CD14-positive monocyte (primary cell): ENCODE measurements around the gene LENEP. TPM values are rescaled to one million over a fixed set of nuclear protein-coding genes. Genes with fewer than 3 reads are reported as not detected.

Experiments used
- DNase-seq, 3 donors: peaks; one replicate each; pipeline ENCODE4 v3.0.0-alpha.2; 2011 to 2022
- H2AFZ ChIP-seq: 2 replicates; pipeline ENCODE4 v1.6.0; 2012; ENCODE audit warnings: mild to moderate bottlenecking, low read depth, low read length, inconsistent platforms; ENCODE audit not compliant: insufficient read depth, poor library complexity, severe bottlenecking
- H3K27ac ChIP-seq, 2 donors: 1 replicate in 1 of 2; 2 replicates in 1 of 2; pipeline ENCODE4 v1.5.1; 2012 to 2013; ENCODE audit warnings: low read length in 2 of 2, control low read depth in 1 of 2, inconsistent platforms in 1 of 2, low read depth in 1 of 2, mild to moderate bottlenecking in 1 of 2
- H3K27me3 ChIP-seq, 2 donors: one replicate each; pipeline versions ENCODE4 v1.6.0 to v1.6.1; 2011 to 2013; ENCODE audit warnings: low read length in 2 of 2; ENCODE audit not compliant: control insufficient read depth in 2 of 2, insufficient read depth in 2 of 2
- H3K36me3 ChIP-seq, 2 donors: replicated peaks in 1 of 2; 1 replicate in 1 of 2; 2 replicates in 1 of 2; pipeline versions ENCODE4 v1.5.1 to v1.6.1; 2012 to 2013; ENCODE audit warnings: low read length in 2 of 2, control low read depth in 1 of 2, inconsistent platforms in 1 of 2, mild to moderate bottlenecking in 1 of 2; ENCODE audit not compliant: insufficient read depth in 2 of 2, control insufficient read depth in 1 of 2
- H3K4me1 ChIP-seq, 2 donors: 1 replicate in 1 of 2; 2 replicates in 1 of 2; pipeline versions ENCODE4 v1.5.1 to v1.6.1; 2012 to 2013; ENCODE audit warnings: low read length in 2 of 2, control low read depth in 1 of 2, inconsistent platforms in 1 of 2, mild to moderate bottlenecking in 1 of 2, moderate library complexity in 1 of 2; ENCODE audit not compliant: insufficient read depth in 2 of 2, control insufficient read depth in 1 of 2
- H3K4me2 ChIP-seq: replicated peaks from 2 replicates; pipeline ENCODE3; 2012; ENCODE audit warnings: low read length, moderate library complexity, mild to moderate bottlenecking; ENCODE audit not compliant: poor library complexity, severe bottlenecking; ENCODE audit errors: extremely low read depth
- H3K4me3 ChIP-seq, 3 experiments: fragments of 200-600 bp in 1 of 3; sonication (generic) in 1 of 3; replicated peaks in 1 of 3; 1 replicate in 2 of 3; 2 replicates in 1 of 3; pipeline ENCODE4 v1.5.1; 2011 to 2013; ENCODE audit warnings: low read length in 3 of 3, mild to moderate bottlenecking in 3 of 3, control low read depth in 2 of 3, low read depth in 2 of 3, inconsistent platforms in 1 of 3, moderate library complexity in 1 of 3
- H3K79me2 ChIP-seq: 2 replicates; pipeline ENCODE4 v1.6.0; 2012; ENCODE audit warnings: mild to moderate bottlenecking, control low read depth, inconsistent platforms, low read length, moderate library complexity; ENCODE audit not compliant: insufficient read depth
- H3K9ac ChIP-seq: 2 replicates; pipeline ENCODE4 v1.6.0; 2017; ENCODE audit warnings: low read length, mild to moderate bottlenecking; ENCODE audit not compliant: insufficient read depth, poor library complexity, severe bottlenecking
- H3K9me3 ChIP-seq, 2 donors: replicated peaks in 1 of 2; 1 replicate in 1 of 2; 2 replicates in 1 of 2; pipeline versions ENCODE4 v1.5.1 to v1.6.1; 2012 to 2013; ENCODE audit warnings: low read length in 2 of 2, control low read depth in 1 of 2; ENCODE audit not compliant: control insufficient read depth in 1 of 2, insufficient read depth in 1 of 2
- H4K20me1 ChIP-seq: 2 replicates; pipeline ENCODE4 v1.6.0; 2012; ENCODE audit warnings: mild to moderate bottlenecking, low read length, control low read depth, moderate library complexity; ENCODE audit not compliant: insufficient read depth
- H3K27ac Mint-ChIP-seq, 7 donors: one replicate each; pipeline ENCODE4 v1.8.0; 2020; ENCODE audit warnings: mild to moderate bottlenecking in 7 of 7, mixed read lengths in 7 of 7, moderate library complexity in 6 of 7, inconsistent platforms in 2 of 7
- H3K27me3 Mint-ChIP-seq, 3 donors: one replicate each; pipeline ENCODE4 v1.8.0; 2021 to 2022; ENCODE audit warnings: low read depth in 3 of 3, mild to moderate bottlenecking in 3 of 3, mixed read lengths in 3 of 3, moderate library complexity in 3 of 3, inconsistent platforms in 1 of 3
- H3K36me3 Mint-ChIP-seq, 2 donors: one replicate each; pipeline ENCODE4 v1.8.0; 2020; ENCODE audit warnings: mixed read lengths in 2 of 2, inconsistent platforms in 1 of 2, mild to moderate bottlenecking in 1 of 2
- H3K4me1 Mint-ChIP-seq: one replicate; pipeline ENCODE4 v1.8.0; 2020; ENCODE audit warnings: mild to moderate bottlenecking, mixed read lengths
- H3K4me3 Mint-ChIP-seq, 2 donors: one replicate each; pipeline ENCODE4 v1.8.0; 2020; ENCODE audit warnings: mild to moderate bottlenecking in 2 of 2, mixed read lengths in 2 of 2, moderate library complexity in 1 of 2
- H3K9me3 Mint-ChIP-seq, 7 donors: one replicate each; pipeline ENCODE4 v1.8.0; 2020 to 2022; ENCODE audit warnings: mixed read lengths in 7 of 7, mild to moderate bottlenecking in 6 of 7, moderate library complexity in 6 of 7, inconsistent platforms in 2 of 7
- WGBS: methylation state at CpG from one replicate; pipeline ENCODE4 v1.1.5; 2013; ENCODE audit warnings: missing lambda C conversion rate; ENCODE audit not compliant: insufficient coverage; 5-methylcytosine and 5-hydroxymethylcytosine counted together
- intact Hi-C, 2 donors: fragments of 100-400 bp; cut with micrococcal nuclease; formaldehyde crosslinking; loops; one replicate each; pipeline versions ENCODE4 v1.15.0 to v1.15.1; 2023
- polyA plus RNA-seq, 3 donors: library from polyadenylated mRNA; depleted of rRNA in 1 of 3; unstranded in 2 of 3; stranded (reverse) in 1 of 3; fragments of 300-500 nt in 2 of 3; fragments of >200 nt in 1 of 3; fragmentation: Illumina TruSeq in 2 of 3; gene quantifications; 1 replicate in 2 of 3; 2 replicates in 1 of 3; pipeline ENCODE4 v1.2.3, GENCODE V29; 2012 to 2021
- TF ChIP-seq, protein P1 (sequence below): fragments of 200-600 bp; IDR thresholded peaks from one replicate; pipeline ENCODE4 v1.8.0; 2022; ENCODE audit warnings: antibody characterized with exemption, mild to moderate bottlenecking

Gene LENEP
- polyA plus RNA-seq, 3 donors: not detected

DNA sequence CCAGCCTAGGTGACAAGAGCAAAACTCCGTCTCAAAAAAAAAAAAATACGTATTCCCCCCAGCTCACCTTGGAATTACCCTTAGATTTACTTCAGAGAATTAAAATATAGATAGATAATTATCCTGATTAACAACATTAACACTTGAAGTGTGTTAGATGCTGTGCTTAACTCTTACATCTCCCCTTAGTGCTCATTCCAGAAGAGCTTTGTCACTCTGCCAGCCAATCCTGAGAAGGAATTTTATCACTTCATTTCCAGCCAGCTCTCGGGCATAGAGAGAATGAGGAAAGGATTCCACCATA is 21.2 kb upstream of the LENEP start:
- TF ChIP-seq, protein P1, sequence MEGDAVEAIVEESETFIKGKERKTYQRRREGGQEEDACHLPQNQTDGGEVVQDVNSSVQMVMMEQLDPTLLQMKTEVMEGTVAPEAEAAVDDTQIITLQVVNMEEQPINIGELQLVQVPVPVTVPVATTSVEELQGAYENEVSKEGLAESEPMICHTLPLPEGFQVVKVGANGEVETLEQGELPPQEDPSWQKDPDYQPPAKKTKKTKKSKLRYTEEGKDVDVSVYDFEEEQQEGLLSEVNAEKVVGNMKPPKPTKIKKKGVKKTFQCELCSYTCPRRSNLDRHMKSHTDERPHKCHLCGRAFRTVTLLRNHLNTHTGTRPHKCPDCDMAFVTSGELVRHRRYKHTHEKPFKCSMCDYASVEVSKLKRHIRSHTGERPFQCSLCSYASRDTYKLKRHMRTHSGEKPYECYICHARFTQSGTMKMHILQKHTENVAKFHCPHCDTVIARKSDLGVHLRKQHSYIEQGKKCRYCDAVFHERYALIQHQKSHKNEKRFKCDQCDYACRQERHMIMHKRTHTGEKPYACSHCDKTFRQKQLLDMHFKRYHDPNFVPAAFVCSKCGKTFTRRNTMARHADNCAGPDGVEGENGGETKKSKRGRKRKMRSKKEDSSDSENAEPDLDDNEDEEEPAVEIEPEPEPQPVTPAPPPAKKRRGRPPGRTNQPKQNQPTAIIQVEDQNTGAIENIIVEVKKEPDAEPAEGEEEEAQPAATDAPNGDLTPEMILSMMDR: no peak
- peaks cover 0 to 4% (median 0%) of the 10 kb centered on the region in 3 donors for H3K27me3 Mint-ChIP-seq
- peaks cover 79% of the 10 kb centered on the region for H3K79me2 ChIP-seq
- H3K4me1 ChIP-seq: peaks cover 47 to 52% of the 10 kb centered on the region in 2 donors
- H3K9ac ChIP-seq: no peak overlapping the region
- H3K4me1 Mint-ChIP-seq: peaks cover 34% of the 10 kb centered on the region
- H3K9me3 Mint-ChIP-seq: no peaks in the 10 kb centered on the region
- H3K36me3 Mint-ChIP-seq: peaks cover 34 to 42% of the 10 kb centered on the region in 2 donors
- intact Hi-C loops: loop anchor here (5.0 kb wide), 3 partner anchors 35 to 90 kb away; partner anchors contain the start of gene EFNA4 (in 1 of the 2)
- peaks cover 62% of the 10 kb centered on the region for H4K20me1 ChIP-seq
- no peaks in the 10 kb centered on the region for H3K9me3 ChIP-seq
- H3K27me3 ChIP-seq: no peaks in the 10 kb centered on the region
- H3K27ac ChIP-seq: peak overlapping the region in 1 of 2 donors; percentile 94
- H3K4me3 Mint-ChIP-seq: no peak overlapping the region
- no CpG with 5 or more reads among the region's 3 CpGs for WGBS
- H3K4me3 ChIP-seq: peak overlapping the region in 1 of 3 experiments; percentile 92
- H3K36me3 ChIP-seq: peaks cover 19 to 30% of the 10 kb centered on the region in 2 donors
- H3K27ac Mint-ChIP-seq: peak overlapping the region in 2 of 7 donors; percentile 63 to 89
- no peak for DNase-seq
- no peak overlapping the region for H3K4me2 ChIP-seq
- H2AFZ ChIP-seq: no peak overlapping the region

- Histone ChIP-seq H3K4me1 (peaks cover 49 to 56% of the 10 kb centered on the region in 2 donors), H3K9me3 (no peaks in the 10 kb centered on the region), H4K20me1 (peaks cover 56% of the 10 kb centered on the region), H3K4me3 (peak overlapping the region in 1 of 3 experiments; percentile 92), H3K36me3 (peaks cover 13 to 24% of the 10 kb centered on the region in 2 donors), H3K27me3 (no peaks in the 10 kb centered on the region), H3K4me2 (peak overlapping the region; percentile 99), H3K27ac (peak overlapping the region; percentile 94 to 98), H3K9ac (no peak overlapping the region), H3K79me2 (peaks cover 80% of the 10 kb centered on the region), H2AFZ (no peak overlapping the region)
- peaks cover 28 to 36% of the 10 kb centered on the region in 2 donors for H3K36me3 Mint-ChIP-seq
- intact Hi-C loops: loop anchor here (5.0 kb wide), 3 partner anchors 35 to 90 kb away; partner anchors contain the start of gene EFNA4 (in 1 of the 2)
- WGBS: 87% methylated on average over 6 of the region's 18 CpGs
- peak overlapping the region in 1 of 2 donors; percentile 55 for H3K4me3 Mint-ChIP-seq
- DNase-seq: no peak
- no peaks in the 10 kb centered on the region for H3K9me3 Mint-ChIP-seq
- peaks cover 0 to 3% (median 0%) of the 10 kb centered on the region in 3 donors for H3K27me3 Mint-ChIP-seq
- TF ChIP-seq, protein P1: no peak
- H3K4me1 Mint-ChIP-seq: peaks cover 39% of the 10 kb centered on the region
- H3K27ac Mint-ChIP-seq: peak overlapping the region in 2 of 7 donors; percentile 70 to 84
Observed at GRCh38 chr1:154972517-154973343, 20.7 kb upstream of the LENEP start.
